Measurements from ENCODE around the gene TAS2R19. TPM values are rescaled to one million over a fixed set of nuclear protein-coding genes. Genes with fewer than 3 reads are reported as not detected.
"Not testable (repeated sequence)": the region's sequence is repeated elsewhere in the genome, so short reads cannot be mapped to it uniquely, and the experiment has no call there.

TAS2R19 gene, protein sequence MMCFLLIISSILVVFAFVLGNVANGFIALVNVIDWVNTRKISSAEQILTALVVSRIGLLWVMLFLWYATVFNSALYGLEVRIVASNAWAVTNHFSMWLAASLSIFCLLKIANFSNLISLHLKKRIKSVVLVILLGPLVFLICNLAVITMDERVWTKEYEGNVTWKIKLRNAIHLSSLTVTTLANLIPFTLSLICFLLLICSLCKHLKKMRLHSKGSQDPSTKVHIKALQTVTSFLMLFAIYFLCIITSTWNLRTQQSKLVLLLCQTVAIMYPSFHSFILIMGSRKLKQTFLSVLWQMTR
- 3.9 and 4.5 TPM in 2 replicates for total RNA-seq

DNA sequence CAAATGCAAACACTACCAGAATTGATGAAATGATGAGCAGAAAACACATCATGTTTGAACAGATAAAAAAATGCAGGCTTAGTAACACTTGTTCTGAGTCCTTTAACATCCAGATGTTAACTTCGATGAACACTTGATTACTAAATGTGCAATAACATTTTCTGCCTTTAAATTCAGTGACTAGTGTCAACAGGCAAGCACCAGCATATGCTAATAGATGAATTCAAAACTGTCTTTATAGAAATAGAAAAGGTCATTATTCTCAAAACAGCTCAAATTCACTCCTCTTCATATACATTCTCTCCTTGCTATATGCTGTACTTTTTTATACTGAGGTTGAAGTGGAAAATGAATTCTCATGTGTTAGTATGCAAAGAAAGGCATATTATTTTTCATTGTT is at the start of gene TAS2R19:
Gene TAS2R19, minus strand, starts transcription at position 101 of the 400 bp plus-strand sequence. Its CDS starts 49 bp downstream, at position 52.
- intact Hi-C loops (cut with micrococcal nuclease): no loop called here

DNA sequence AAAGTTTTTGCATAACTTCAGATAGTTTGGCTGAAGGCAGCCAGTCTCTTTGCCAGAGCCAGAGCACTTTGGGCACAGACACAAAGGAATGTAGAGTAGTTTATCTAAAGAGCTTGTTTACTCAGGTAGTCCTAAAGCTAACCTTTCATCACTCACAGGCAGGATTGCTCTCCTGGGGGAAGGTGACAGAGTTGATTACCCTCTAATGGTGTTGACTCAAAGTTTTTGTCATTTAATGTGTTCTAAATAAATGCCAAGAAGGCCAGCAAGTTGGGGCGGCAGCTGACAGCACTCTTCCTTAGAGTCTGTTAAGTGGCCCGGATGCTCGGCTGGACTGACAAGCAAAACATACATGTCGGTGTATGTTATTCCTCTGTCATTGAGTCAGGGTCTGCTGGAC is 49.0 kb upstream of the TAS2R19 start:
- intact Hi-C loops (cut with micrococcal nuclease): no loop called here

DNA sequence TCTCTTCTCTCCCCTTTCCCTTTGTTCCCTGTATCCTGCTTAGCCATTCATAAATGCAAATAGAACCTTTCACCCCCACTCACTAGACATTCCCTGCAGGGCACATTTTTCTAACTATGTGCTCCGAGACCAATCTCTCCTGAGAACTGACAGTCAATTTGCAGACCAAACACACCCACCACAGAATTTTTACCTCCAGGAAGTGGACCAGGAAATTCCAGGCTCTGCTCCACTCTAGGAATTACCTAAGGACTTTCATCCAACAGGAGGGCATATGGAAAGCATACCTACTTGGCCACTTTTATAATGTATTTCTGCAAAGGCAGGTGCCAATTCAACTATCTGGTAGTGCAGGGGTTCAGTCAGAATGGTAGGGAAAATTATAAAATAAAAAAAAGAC is 48.6 kb upstream of the TAS2R19 start:
- intact Hi-C loops (cut with micrococcal nuclease): no loop called here

DNA sequence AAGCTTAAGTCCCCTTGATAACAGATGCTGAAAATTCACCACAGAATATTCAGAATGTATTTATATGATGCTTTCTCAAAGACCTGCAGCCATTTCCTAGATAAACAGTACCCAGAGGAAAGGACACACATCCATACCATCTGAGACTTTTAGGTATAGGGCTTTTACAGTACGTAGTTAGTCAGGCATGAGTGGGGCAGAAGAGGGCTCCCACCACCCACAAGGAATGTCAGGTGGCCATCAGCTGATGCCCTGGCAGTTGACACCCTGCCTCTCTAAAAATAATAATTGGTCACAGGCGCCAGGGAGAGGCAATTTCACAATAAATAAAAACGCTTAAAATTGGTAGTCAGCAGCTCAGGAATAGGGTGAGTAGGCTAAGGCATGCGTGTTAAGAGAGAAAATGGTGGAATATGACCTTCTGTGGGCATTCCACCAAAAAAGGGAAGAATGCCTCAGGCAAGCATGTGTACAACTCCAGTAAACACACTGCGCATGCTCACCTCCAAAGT is 47.5 kb upstream of the TAS2R19 start:
- intact Hi-C loops (cut with micrococcal nuclease): loop anchor here (2.0 kb wide), 1 partner anchor 55 kb away; no protein-coding TSS in a partner anchor

DNA sequence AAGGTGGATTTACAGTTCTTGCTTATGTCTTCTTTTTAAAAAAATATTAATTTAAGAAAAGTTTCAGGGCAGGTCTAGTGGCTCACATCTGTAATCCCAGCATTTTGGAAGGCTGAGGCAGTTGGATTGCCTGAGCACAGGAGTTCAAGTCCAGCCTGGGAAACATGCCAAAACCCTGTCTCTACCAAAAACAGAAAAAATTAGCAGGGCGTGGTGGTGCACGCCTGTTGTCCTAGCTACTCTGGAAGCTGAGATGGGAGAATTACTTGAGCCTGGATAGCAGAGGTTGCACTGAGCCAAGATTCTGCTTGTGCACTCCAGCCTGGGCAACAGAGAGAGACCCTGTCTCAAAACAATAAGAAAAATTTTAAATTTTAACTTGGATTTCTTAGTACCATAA is 45.1 kb upstream of the TAS2R19 start:
- intact Hi-C loops (cut with micrococcal nuclease): no loop called here

DNA sequence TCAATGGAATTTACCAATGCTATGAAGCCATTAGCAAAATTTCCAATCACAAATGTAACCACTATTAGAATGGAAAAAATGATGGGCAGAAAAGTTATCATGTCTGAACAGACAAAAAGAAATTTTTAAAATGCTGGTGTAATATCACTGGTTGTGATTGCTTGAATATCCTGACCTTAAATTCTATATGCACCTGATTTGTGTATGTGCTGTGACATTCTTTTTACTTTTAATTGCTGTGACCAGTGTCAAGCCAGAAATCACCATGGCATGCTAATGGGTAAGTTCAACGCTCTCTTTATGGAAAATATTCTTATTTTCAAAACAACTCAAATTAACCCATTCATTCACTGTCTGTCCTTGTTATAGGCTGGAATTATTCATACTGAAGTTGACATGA is 39.8 kb upstream of the TAS2R19 start, which contains the start of gene TAS2R46:
Gene TAS2R46, minus strand, starts transcription at position 101 of the 400 bp plus-strand sequence. Its CDS starts 0 bp downstream, at position 101.
- intact Hi-C loops (cut with micrococcal nuclease): not testable (repeated sequence)

DNA sequence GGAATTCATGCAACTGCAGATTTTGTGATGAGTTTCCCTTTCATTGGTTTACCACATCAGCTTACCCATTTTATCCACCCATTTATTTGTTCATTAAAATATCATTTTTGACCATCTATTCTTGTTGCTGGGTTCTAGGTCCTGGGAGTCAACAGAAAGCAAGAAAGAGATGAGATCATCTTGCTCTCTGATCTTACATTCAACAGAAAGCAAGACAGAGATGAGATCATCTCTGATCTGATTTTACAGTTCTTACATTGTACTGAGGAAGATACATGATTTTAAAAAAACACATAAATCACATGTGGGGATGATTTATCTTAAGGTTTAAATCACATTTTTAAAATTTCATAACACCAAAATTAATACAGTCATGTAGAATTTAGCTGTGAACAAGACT is 37.4 kb upstream of the TAS2R19 start:
- intact Hi-C loops (cut with micrococcal nuclease): no loop called here

DNA sequence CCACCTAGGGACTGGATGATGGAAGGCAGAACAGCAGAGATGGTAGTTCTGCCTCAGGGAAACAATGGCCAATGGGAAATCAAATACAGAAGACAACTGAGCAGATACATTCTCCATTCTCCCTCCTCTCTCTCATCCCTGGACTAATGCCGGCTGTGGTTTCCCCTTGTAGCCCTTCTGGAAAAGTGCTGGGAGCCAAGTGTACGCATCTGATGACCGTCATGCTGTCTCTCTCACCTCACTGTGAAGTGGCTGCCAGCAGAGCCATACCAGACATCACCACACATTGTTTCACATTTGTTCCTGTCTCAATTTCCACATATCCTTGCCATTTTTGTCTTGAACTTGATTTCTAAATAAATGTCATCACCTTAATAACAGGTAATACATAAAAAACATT is 36.6 kb upstream of the TAS2R19 start:
- intact Hi-C loops (cut with micrococcal nuclease): no loop called here

DNA sequence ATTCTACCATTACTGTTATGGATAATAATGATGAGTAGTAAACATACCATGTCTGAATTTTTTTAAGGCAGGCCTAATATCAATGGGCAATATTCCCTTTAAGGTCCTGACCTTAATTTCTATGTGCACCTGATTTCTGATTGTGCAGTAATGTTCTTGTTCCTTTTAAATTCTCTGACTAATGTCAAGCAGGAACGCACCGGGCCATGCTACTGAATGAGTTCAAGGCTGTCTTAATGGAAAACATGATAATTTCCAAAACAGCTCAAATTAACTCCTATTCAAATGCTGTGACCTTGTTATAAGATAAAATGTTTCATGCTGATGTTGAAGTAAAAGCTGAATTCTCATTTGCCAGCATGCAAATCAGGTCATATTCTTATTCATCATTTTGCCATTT is 32.9 kb upstream of the TAS2R19 start:
- intact Hi-C loops (cut with micrococcal nuclease): no loop called here

DNA sequence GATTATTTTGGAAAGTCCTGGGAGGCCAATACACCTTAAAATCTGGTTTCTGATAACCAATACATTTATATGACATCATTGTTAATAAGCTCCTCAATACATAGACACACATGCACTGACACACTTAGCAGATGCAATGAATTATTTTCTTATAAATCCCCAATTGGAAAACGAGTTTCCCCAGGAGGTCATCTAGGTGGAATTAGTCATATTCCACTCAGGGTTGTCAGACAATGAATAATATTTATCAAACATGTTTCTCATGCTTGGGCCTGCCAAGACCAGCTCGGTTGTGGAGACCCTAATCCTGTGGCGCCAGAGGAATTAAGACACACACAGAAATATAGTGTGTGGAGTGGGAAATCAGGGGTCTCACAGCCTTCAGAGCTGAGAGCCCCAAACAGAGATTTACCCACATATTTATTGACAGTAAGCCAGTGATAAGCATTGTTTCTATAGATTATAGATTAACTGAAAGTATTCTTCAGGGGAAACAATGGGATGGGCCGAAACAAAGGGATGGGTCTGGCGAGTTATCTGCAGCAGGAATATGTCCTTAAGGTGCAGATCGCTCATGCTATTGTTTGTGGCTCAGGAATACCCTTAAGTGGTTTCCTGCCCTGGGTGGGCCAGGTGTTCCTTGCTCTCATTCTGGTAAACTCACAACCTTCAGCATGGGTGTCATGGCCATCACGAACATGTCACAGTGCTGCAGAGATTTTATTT is 27.5 kb upstream of the TAS2R19 start:
- intact Hi-C loops (cut with micrococcal nuclease): not testable (repeated sequence)

DNA sequence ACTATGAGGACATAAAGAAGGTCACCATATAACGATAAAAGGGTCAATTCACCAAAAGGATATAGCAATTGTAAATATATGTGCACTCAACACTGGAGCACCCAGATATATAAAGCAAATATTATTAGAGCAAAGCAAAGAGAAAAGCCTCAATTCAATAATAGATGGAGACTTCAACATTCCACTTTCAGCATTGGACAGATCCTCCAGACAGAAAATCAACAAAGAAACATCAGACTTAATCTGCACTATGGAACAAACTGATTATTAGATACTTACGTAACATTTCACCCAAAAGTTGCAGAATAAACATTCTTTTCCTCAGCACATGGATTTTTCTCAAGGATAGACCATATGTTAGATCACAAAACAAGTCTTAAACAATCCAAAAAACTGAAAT is 18.9 kb upstream of the TAS2R19 start:
- intact Hi-C loops (cut with micrococcal nuclease): not testable (repeated sequence)

DNA sequence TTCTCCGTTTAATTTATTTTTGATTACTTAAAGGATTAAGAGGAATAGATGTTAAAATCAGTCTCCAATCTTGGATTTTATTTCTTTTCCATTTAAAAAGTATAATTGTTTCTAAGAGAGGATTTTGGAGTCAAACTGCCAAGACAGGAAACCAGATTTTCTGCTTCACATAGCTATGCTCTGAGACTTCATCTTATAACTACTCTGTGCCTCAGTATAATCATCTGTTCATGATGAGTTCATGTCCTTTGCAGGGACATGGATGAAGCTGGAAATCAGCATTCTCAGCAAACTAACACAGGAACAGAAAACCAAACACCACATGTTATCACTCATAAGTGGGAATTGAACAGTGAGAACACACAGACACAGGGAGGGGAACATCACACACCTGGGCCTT is 17.7 kb upstream of the TAS2R19 start:
- intact Hi-C loops (cut with micrococcal nuclease): no loop called here

DNA sequence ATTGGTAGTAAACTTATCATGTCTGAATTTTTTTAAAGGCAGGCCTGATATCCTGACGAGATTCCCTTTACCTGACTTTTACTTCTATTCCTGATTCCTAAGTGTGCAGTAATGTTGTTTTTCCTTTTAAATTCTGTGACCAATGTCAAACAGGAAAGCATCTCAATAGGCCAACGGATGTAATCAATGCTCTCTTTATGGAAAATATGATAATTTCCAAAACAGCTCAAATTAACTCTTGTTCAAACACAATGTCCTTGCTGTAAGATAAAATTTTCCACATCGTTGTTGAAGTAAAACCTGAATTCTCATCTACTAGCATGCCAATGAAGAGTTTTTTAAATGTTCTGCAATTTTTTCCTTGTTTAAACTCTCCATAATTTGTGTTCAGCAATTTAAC is 16.8 kb upstream of the TAS2R19 start:
- intact Hi-C loops (cut with micrococcal nuclease): no loop called here

DNA sequence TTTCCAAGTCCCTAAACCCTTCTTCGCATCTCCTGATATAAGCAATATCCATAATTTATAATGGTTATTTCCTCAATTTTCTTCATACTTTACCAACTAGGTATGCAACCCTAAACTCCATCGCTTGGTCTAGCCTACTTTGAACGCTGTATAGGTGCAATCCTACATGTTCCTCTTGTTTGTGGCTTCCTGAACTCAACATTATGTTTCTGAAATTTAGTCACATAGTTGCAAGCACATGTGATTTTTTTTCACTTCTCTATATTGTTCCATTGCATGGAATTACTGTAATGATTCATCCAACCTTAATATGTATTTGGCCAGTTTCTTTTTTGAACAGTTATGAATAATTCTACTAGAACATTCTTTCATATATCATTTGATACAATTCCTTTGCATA is 11.5 kb upstream of the TAS2R19 start:
- intact Hi-C loops (cut with micrococcal nuclease): not testable (repeated sequence)

DNA sequence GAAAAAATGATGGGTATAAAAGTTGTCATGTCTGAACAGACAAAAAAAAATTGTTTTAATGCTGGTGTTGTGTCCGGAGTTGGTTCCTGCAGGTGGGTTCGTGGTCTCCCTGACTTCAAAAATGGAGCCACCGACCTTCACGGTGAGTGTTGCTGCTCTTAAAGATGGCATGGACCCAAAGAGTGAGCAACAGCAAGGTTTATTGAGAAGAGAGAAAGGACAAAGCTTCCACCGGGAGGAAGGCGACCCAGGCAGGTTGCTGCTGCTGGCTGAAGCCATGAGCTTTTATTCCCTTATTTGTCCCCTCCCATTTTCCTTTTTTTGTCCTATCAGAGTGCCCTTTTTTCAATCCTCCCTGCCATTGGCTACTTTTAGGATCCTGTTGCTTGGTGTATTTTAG is 8.9 kb upstream of the TAS2R19 start, which contains the start of gene TAS2R31:
Gene TAS2R31, minus strand, starts transcription at position 101 of the 400 bp plus-strand sequence. Its CDS starts 72 bp downstream, at position 29.
- intact Hi-C loops (cut with micrococcal nuclease): loop anchor here (2.0 kb wide), 1 partner anchor 67 kb away; no protein-coding TSS in a partner anchor

DNA sequence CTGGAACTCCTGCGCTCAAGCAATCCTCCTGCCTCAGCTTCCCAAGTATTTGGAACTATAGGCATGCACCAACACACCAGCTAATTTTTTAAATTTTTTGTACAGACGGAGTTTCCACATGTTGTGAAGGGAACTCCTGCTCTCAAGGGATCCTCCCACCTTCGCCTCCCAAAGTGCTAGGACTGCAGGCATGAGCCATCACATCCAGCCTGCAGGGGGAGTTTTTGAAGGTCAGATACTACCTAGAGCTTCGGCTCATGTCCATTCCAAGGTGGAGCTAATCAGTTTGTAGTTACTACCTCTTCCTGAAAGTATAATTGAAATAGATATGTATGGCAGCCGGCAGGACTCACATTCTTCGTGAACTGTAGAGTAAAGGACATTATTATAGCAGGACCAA is 3.7 kb upstream of the TAS2R19 start:
- intact Hi-C loops (cut with micrococcal nuclease): no loop called here

DNA sequence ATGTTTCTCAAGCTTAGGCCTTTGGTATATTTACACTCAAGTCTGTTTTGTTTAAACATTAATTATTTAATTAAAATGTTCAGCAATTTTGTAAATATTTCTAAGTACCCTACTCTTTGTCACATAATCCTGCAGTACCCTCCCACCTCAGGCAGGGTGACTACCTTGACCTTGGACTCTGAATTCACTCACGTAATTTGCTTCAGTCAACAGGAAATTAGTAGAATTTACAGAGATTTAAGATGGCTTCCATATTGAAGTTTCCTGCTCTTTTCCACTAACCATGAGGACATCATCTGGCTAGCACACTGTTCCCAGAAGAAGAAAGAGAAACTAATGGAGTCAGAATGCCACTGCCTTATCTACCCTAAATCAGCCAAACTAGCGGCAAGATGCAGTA is 967 bp upstream of the TAS2R19 start:
- intact Hi-C loops (cut with micrococcal nuclease): no loop called here

DNA sequence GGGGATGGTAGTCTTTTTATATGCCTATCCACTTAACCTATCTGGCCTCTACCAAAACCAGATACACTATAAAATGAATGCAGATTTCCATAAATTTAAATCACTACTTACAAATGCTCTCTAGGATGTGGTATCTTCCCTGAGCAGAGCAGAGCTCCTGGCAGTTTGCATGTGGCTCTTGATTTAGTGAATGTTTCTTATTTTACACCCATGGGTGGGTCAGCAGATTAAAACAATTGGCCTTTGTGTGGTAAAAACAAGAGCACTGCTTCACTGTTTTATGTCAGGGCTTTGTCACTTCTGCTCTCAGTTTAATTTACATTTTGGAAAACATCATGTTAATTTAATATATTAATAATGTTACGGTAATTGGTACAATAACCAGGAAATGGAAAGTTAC is 5.5 kb downstream of the TAS2R19 start:
- intact Hi-C loops (cut with micrococcal nuclease): no loop called here

DNA sequence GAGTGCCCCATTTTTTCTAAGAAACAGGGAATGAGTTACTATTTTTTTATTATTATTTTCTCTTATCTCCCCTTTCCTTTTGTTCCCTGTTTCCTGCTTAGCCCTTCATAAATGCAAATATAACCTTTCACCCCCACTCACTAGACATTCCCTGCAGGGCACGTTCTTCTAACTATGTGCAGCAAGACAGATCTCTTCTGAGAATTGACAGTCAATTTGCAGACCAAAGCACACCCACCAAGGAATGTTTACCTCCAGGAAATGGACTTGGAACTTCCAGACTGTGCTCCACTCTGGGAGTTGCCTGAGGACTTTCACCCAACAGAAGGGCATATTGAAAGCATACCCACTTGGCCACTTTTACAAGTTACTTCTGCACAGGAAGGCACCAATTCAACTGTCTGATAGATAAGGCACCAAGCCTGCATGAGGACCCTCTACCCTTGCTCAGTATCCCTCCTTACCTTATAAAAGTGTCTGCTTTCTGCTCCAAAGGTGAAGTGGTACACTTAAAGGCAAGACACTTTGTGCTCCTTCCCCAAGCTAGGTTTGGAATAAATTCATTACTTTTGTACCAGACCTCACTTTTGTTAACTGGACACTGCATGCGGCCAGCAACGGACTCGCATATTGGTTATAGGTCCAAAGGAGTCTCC is 6.5 kb downstream of the TAS2R19 start:
- intact Hi-C loops (cut with micrococcal nuclease): loop anchor here (2.0 kb wide), 1 partner anchor 53 kb away; no protein-coding TSS in a partner anchor

DNA sequence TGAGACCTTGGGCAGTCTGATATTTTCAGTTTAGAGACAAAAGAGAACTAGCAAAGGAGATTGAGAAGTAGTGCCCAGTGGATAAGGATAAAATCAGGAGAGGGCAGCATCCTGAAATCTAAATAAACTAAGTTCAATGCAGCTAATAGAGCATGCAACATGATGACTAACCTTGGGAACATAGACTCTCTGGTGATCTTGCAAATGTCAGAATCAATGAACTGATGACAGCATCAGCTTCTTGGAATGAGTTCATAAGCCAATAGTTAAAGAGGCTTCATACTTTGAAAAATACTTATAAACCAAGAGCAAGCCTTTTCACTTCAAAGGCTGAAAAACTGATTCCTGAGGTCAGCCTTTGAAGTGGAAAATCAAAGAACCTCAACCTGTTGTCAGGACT is 8.2 kb downstream of the TAS2R19 start:
- intact Hi-C loops (cut with micrococcal nuclease): loop anchor here (2.0 kb wide), 1 partner anchor 55 kb away; no protein-coding TSS in a partner anchor

DNA sequence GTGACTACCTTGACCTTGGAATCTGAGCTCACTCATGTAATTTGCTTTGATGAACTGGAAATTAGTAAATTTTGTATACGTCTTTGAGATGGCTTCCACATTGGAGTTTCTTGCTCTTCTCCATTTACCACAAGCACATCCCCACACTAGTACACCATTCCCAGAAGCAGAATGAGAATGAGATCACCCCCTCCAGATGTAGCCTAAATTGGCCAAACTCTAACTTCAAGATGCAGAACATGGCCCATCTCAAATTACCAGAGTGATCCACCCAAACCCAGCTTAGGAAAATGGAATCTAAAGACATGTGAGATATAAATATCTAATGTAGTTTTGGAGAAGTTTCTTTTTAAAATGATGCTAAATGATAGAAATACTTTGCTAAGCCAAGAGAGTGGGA is 14.8 kb downstream of the TAS2R19 start:
- intact Hi-C loops (cut with micrococcal nuclease): no loop called here

DNA sequence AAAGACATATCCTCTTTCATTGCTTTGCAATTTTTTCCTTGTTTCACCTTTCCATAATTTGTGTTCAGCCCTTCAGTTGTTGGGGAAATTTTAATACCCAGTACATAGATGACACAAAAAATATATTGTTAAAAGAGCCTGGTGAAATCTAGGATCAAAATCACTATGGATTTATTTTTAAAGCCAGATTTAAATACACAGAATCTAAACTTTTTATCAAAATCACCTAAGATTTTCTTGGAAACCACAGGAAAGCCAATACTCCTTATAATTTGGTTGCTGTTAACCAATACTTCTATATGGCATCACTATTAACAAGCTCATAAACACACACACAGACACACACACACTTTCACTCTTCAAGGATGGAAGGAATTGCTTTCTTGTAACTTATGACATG is 24.2 kb downstream of the TAS2R19 start, which contains the start of gene TAS2R20:
Gene TAS2R20, minus strand, starts transcription at position 101 of the 400 bp plus-strand sequence. CDS start 429 bp downstream, outside the sequence.
- intact Hi-C loops (cut with micrococcal nuclease): no loop called here

All from T-helper 1 cell treated with Interleukin-12 subunit alpha and Interleukin-12 subunit beta and Interleukin-4 antibody, amounts not matched to agents 30 ng/mL and 1 ng/mL, for 36 hours (primary cell).